GM12874 (cell line): Measurements from ENCODE around the gene ZNF789.

Source experiments
- CTCF ChIP-seq: IDR thresholded peaks from 2 replicates; pipeline ENCODE4 v1.5.1; 2011; ENCODE audit warnings: low read depth, mild to moderate bottlenecking, control low read depth, low read length, moderate library complexity; ENCODE audit not compliant: insufficient read depth

ZNF789 gene

GRCh38 chr7:99521399-99521798, 48.7 kb downstream of the ZNF789 start:
- no peak for TF ChIP-seq CTCF

- TF ChIP-seq CTCF, result no peak
Observed at GRCh38 chr7:99525713-99526440, 53.2 kb downstream of the ZNF789 start.

- no peak for TF ChIP-seq CTCF
Observed at GRCh38 chr7:99531354-99531765, 58.7 kb downstream of the ZNF789 start.

- no peak for TF ChIP-seq CTCF
Observed at GRCh38 chr7:99535667-99536066, 63.0 kb downstream of the ZNF789 start.
